ENCODE measurements around the gene SLC37A1. TPM values are rescaled to one million over a fixed set of nuclear protein-coding genes. Genes with fewer than 3 reads are reported as not detected.

SLC37A1 gene
- total and polyA plus RNA-seq, 7 donors = 2.3 to 98.5 (median 7.8) TPM

- H3K36me3 ChIP-seq = peaks cover 0 to 29% (median 4%) of the 10 kb centered on the region in 4 donors
- no peak for TF ChIP-seq EP300 (IDR thresholded peaks at IDR 0.05)
- TF ChIP-seq POLR2A (IDR thresholded peaks at IDR 0.05) = no peak
- TF ChIP-seq POLR2AphosphoS5 (IDR thresholded peaks at IDR 0.05) = no peak
- TF ChIP-seq, protein P1, sequence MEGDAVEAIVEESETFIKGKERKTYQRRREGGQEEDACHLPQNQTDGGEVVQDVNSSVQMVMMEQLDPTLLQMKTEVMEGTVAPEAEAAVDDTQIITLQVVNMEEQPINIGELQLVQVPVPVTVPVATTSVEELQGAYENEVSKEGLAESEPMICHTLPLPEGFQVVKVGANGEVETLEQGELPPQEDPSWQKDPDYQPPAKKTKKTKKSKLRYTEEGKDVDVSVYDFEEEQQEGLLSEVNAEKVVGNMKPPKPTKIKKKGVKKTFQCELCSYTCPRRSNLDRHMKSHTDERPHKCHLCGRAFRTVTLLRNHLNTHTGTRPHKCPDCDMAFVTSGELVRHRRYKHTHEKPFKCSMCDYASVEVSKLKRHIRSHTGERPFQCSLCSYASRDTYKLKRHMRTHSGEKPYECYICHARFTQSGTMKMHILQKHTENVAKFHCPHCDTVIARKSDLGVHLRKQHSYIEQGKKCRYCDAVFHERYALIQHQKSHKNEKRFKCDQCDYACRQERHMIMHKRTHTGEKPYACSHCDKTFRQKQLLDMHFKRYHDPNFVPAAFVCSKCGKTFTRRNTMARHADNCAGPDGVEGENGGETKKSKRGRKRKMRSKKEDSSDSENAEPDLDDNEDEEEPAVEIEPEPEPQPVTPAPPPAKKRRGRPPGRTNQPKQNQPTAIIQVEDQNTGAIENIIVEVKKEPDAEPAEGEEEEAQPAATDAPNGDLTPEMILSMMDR (IDR thresholded peaks at IDR 0.05) = no peak
- peak; percentile 48 for DNase-seq
- H3K4me3 ChIP-seq = no peak overlapping the region
- H3K9me3 ChIP-seq = no peaks in the 10 kb centered on the region
- WGBS, 2 donors = 90 to 92% methylated on average over 11 of the region's 11 CpGs
- peaks cover 0 to 19% (median 14%) of the 10 kb centered on the region in 4 donors for H3K4me1 ChIP-seq
- H3K27me3 ChIP-seq = no peaks in the 10 kb centered on the region
- intact Hi-C loops (cut with DNase I) = no loop called here
- no peak overlapping the region for H3K27ac ChIP-seq
Observed at GRCh38 chr21:42518215-42518614, 4.6 kb downstream of the SLC37A1 start.

DNA sequence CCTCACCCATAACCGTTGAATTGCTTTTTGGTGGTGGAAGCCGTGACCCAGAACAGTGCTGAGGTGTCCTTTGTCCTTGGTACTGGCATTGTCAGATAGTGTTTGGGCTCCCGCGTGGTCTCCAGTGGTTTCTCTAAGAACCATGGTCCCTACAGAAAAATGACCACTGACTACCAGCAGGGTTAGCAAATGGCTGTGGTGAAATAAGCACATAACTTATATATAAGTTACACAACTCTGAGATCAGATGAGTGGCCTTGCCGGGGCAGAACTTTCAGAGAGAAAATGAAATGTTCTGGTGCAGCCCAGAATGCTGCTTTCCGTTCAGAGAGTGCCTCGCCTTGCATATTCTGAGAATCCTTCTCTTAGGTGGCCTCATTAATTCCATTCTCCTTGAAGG lies 5.0 kb downstream of the SLC37A1 start:
- H3K27ac ChIP-seq = no peak overlapping the region
- TF ChIP-seq POLR2A (IDR thresholded peaks at IDR 0.05) (no peak), POLR2AphosphoS5 (IDR thresholded peaks at IDR 0.05) (no peak), EP300 (IDR thresholded peaks at IDR 0.05) (no peak)
- TF ChIP-seq, protein P1 (IDR thresholded peaks at IDR 0.05) = no peak
- DNase-seq = peak; percentile 36
- no peaks in the 10 kb centered on the region for H3K27me3 ChIP-seq
- H3K36me3 ChIP-seq = peaks cover 0 to 29% (median 4%) of the 10 kb centered on the region in 4 donors
- H3K9me3 ChIP-seq = no peaks in the 10 kb centered on the region
- 78 to 94% methylated on average over 7 of the region's 7 CpGs for WGBS, 2 donors
- peaks cover 0 to 17% (median 12%) of the 10 kb centered on the region in 4 donors for H3K4me1 ChIP-seq
- H3K4me3 ChIP-seq = no peak overlapping the region
- intact Hi-C loops (cut with DNase I) = no loop called here

- H3K27me3 ChIP-seq = no peaks in the 10 kb centered on the region
- peaks cover 0 to 29% (median 4%) of the 10 kb centered on the region in 4 donors for H3K36me3 ChIP-seq
- H3K9me3 ChIP-seq = no peaks in the 10 kb centered on the region
- intact Hi-C loops (cut with DNase I) = loop anchor here (10.0 kb wide), 1 partner anchor 376 kb away; no protein-coding TSS in a partner anchor
- no peak overlapping the region for H3K4me3 ChIP-seq
- H3K4me1 ChIP-seq = peaks cover 0 to 22% (median 20%) of the 10 kb centered on the region in 4 donors
- WGBS, 2 donors = 93 to 94% methylated on average over 18 of the region's 18 CpGs
- DNase-seq = peak; percentile 51
- H3K27ac ChIP-seq = no peak overlapping the region
- no peak for TF ChIP-seq POLR2AphosphoS5 (IDR thresholded peaks at IDR 0.05)
- TF ChIP-seq EP300 (IDR thresholded peaks at IDR 0.05) = no peak
- TF ChIP-seq POLR2A (IDR thresholded peaks at IDR 0.05) = no peak
- TF ChIP-seq, protein P1 (IDR thresholded peaks at IDR 0.05) = no peak
Observed at GRCh38 chr21:42520628-42521253, 7.1 kb downstream of the SLC37A1 start.

DNA sequence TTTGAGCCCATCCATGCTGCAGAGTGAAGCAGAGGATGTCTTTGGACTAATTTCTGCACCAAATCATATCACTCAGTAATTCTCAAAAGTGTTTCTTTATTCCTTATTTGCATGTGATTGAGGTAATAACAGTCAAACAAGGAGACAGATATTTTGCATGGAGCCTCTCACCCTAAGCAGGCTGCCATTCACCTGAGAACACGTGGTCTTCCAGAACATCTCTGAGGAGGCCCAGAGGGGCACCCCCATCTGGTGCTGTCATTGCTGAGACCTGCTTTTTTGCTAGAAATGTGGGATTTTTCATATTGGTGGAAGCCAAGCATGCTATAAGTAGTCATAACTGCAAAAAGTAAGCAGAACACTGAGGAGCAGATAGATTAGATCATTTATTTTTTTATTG lies 7.7 kb downstream of the SLC37A1 start:
- intact Hi-C loops (cut with DNase I) = loop anchor here (10.0 kb wide), 1 partner anchor 377 kb away; no protein-coding TSS in a partner anchor
- no peaks in the 10 kb centered on the region for H3K27me3 ChIP-seq
- DNase-seq = peak; percentile 27
- WGBS, 2 donors = 69 to 74% methylated on average over 1 of the region's 1 CpG
- TF ChIP-seq POLR2A (IDR thresholded peaks at IDR 0.05) (no peak), POLR2AphosphoS5 (IDR thresholded peaks at IDR 0.05) (no peak), EP300 (IDR thresholded peaks at IDR 0.05) (no peak)
- TF ChIP-seq, protein P1 (IDR thresholded peaks at IDR 0.05) = no peak
- no peak overlapping the region for H3K4me3 ChIP-seq
- H3K9me3 ChIP-seq = no peaks in the 10 kb centered on the region
- peaks cover 0 to 29% (median 4%) of the 10 kb centered on the region in 4 donors for H3K36me3 ChIP-seq
- no peak overlapping the region for H3K27ac ChIP-seq
- H3K4me1 ChIP-seq = peaks cover 0 to 26% (median 25%) of the 10 kb centered on the region in 4 donors

Data from sigmoid colon (tissue), 7 donors.